Suprapubic skin (tissue), 4 donors: ENCODE results near the gene PSTK. TPM values are rescaled to one million over a fixed set of nuclear protein-coding genes. Genes with fewer than 3 reads are reported as not detected.

Experiments used
- DNase-seq, 2 donors: peaks; one replicate each; pipeline ENCODE4 v3.0.0-alpha.2; 2019; ENCODE audit warnings: low spot score in 2 of 2
- H3K27ac ChIP-seq: fragments of 200-600 bp; sonication (generic); one replicate; pipeline ENCODE4 v1.5.1; 2019
- H3K27me3 ChIP-seq: fragments of 200-600 bp; sonication (generic); one replicate; pipeline ENCODE4 v1.5.1; 2019
- H3K36me3 ChIP-seq: fragments of 200-600 bp; sonication (generic); one replicate; pipeline ENCODE4 v1.5.1; 2019
- H3K4me1 ChIP-seq: fragments of 200-600 bp; sonication (generic); one replicate; pipeline ENCODE4 v1.5.1; 2019
- H3K4me3 ChIP-seq: fragments of 200-600 bp; sonication (generic); one replicate; pipeline ENCODE4 v1.5.1; 2019; ENCODE audit warnings: mild to moderate bottlenecking
- H3K9me3 ChIP-seq: fragments of 200-600 bp; sonication (generic); one replicate; pipeline ENCODE4 v1.5.1; 2019
- CTCF ChIP-seq, 2 donors: fragments of 200-600 bp in 1 of 2; fragments of 450-650 bp in 1 of 2; sonication (generic) in 1 of 2; IDR thresholded peaks; one replicate each; pipeline ENCODE4 v1.5.1; 2016 to 2019; ENCODE audit warnings: antibody characterized with exemption in 2 of 2, mild to moderate bottlenecking in 1 of 2, moderate library complexity in 1 of 2
- EP300 ChIP-seq: sonication (generic); formaldehyde crosslinking; IDR thresholded peaks from one replicate; pipeline ENCODE4 v1.6.1; 2017; ENCODE audit warnings: antibody characterized with exemption
- POLR2A ChIP-seq, 2 donors: fragments of 450-650 bp; IDR thresholded peaks; one replicate each; pipeline ENCODE4 v1.6.1; 2017; ENCODE audit warnings: antibody characterized with exemption in 2 of 2, mild to moderate bottlenecking in 2 of 2, moderate library complexity in 2 of 2
- POLR2AphosphoS5 ChIP-seq, 3 donors: sonication (generic); formaldehyde crosslinking; IDR thresholded peaks; one replicate each; pipeline ENCODE4 v1.6.1; 2017; ENCODE audit warnings: antibody characterized with exemption in 3 of 3
- WGBS: methylation state at CpG from one replicate; pipeline ENCODE4 v1.1.5; 2018; 5-methylcytosine and 5-hydroxymethylcytosine counted together
- total RNA-seq, 4 donors: library from RNA; depleted of rRNA; stranded (reverse); fragments of >200 nt; gene quantifications; one replicate each; pipeline ENCODE4 v1.1.0, GENCODE V29; 2016

PSTK gene
- total RNA-seq = 1 to 10 TPM; 3.4 to 7.9 (median 5.7) TPM

- TF ChIP-seq POLR2AphosphoS5 (IDR thresholded peaks at IDR 0.05) (peak; percentile 25 to 87 (median 74)), EP300 (no peak), CTCF (IDR thresholded peaks at IDR 0.05) (peak; percentile 82 to 99), POLR2A (IDR thresholded peaks at IDR 0.05) (peak in 1 of 2 donors; percentile 15)
- Histone ChIP-seq H3K4me1 (peaks cover 15% of the 10 kb centered on the region), H3K27ac (peak within 1 kb of the TSS; percentile 98), H3K4me3 (peak within 1 kb of the TSS; percentile 77), H3K9me3 (no peaks in the 10 kb centered on the region), H3K27me3 (no peaks in the 10 kb centered on the region), H3K36me3 (no peaks in the 10 kb centered on the region)
- DNase-seq = peak; percentile 91 to 93
- WGBS = 2% methylated on average over 29 of the region's 73 CpGs
Observed at GRCh38 chr10:122980209-122981065, at the start of gene PSTK. Gene PSTK, plus strand, starts transcription at chr10:122980401. Its CDS starts 79 bp downstream, at chr10:122980480.

GRCh38 chr10:122931088-122931906, 48.9 kb upstream of the PSTK start:
- no peaks in the 10 kb centered on the region for H3K4me1 ChIP-seq
- TF ChIP-seq POLR2A (IDR thresholded peaks at IDR 0.05) = no peak
- TF ChIP-seq EP300 = no peak
- TF ChIP-seq POLR2AphosphoS5 (IDR thresholded peaks at IDR 0.05) = no peak
- no peak for TF ChIP-seq CTCF (IDR thresholded peaks at IDR 0.05)
- H3K36me3 ChIP-seq = peaks cover 3% of the 10 kb centered on the region
- WGBS = 75% methylated on average over 6 of the region's 6 CpGs
- no peak for DNase-seq
- H3K9me3 ChIP-seq = no peaks in the 10 kb centered on the region
- H3K27me3 ChIP-seq = no peaks in the 10 kb centered on the region
- no peak overlapping the region for H3K27ac ChIP-seq
- H3K4me3 ChIP-seq = no peak overlapping the region

- Histone ChIP-seq H3K27me3 (no peaks in the 10 kb centered on the region), H3K4me1 (no peaks in the 10 kb centered on the region), H3K9me3 (no peaks in the 10 kb centered on the region), H3K27ac (no peak overlapping the region), H3K36me3 (peaks cover 32% of the 10 kb centered on the region), H3K4me3 (no peak overlapping the region)
- WGBS = 97% methylated on average over 1 of the region's 1 CpG
- DNase-seq = no peak
- TF ChIP-seq CTCF (IDR thresholded peaks at IDR 0.05) (no peak), POLR2AphosphoS5 (IDR thresholded peaks at IDR 0.05) (no peak), EP300 (no peak), POLR2A (IDR thresholded peaks at IDR 0.05) (no peak)
Observed at GRCh38 chr10:122939133-122939855, 40.9 kb upstream of the PSTK start.

GRCh38 chr10:122939856-122940543, 40.2 kb upstream of the PSTK start:
- no peaks in the 10 kb centered on the region for H3K27me3 ChIP-seq
- no peaks in the 10 kb centered on the region for H3K4me1 ChIP-seq
- no peak overlapping the region for H3K4me3 ChIP-seq
- H3K27ac ChIP-seq = no peak overlapping the region
- DNase-seq = no peak
- no peaks in the 10 kb centered on the region for H3K9me3 ChIP-seq
- WGBS = 83% methylated on average over 1 of the region's 1 CpG
- no peak for TF ChIP-seq EP300
- no peak for TF ChIP-seq CTCF (IDR thresholded peaks at IDR 0.05)
- no peak for TF ChIP-seq POLR2A (IDR thresholded peaks at IDR 0.05)
- no peak for TF ChIP-seq POLR2AphosphoS5 (IDR thresholded peaks at IDR 0.05)
- H3K36me3 ChIP-seq = peaks cover 29% of the 10 kb centered on the region
